GM18526 (cell line): ENCODE results near the gene TTYH3.

Source experiments
- POLR2A ChIP-seq: IDR thresholded peaks from 3 replicates; pipeline ENCODE4 v1.6.1; 2011; ENCODE audit not compliant: insufficient read length; ENCODE audit errors: extremely low read depth

Gene TTYH3

DNA sequence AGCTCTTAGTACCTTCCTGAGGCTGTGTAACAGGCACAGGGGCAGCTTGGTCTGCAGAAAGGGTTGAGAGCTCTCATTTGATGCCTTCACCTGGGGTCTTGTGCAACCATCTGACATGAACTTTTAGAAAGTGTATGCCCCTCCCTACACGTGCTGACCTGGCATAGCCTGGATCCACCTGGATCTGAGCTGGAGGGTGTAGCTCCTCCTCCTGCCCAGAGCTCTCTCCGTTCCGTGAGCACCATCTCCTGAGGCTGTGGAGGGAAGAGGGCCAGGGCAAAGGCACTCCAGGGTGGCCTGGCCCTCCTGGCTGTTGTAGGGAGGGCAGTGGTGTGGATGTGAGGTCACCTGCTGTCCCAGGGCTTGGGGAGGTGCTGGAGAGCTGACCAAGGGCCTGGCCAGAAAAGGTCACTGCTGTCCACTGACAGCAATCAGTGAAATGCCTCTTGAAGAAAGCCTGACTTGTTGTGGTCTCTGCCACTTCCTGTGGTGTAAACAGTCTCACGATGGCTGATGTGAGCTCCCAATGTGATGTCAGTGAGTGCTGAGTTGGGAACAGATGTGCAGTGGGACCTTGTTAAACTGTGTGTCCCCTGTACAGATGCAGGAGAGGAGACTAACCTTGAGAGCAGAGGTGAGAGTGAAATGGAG, 79.2 kb downstream of the TTYH3 start:
- TF ChIP-seq POLR2A = peak; percentile 20

- TF ChIP-seq POLR2A = no peak
Measured at GRCh38 chr7:2711895-2712675, 80.3 kb downstream of the TTYH3 start.

GRCh38 chr7:2713370-2713769, 81.6 kb downstream of the TTYH3 start:
- no peak for TF ChIP-seq POLR2A

DNA sequence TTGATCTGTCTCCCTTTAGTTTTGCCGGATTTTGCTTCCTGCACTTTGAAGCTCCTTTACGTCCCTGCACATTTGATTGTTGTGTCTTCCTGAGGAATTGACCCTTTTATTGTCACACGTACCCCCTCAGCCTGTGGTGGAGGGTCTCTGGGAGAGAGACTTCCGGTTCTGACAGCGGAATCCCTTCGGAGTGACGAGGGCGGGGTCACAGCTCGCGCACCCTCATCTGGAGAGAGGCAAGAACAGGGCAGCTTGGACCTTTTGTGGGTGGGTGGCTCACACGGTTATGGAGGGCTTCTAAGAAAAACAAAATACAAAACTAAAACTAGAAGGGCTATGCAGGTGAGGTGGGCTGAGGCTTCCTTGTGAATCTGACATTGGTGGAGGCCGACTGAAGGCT, 82.2 kb downstream of the TTYH3 start:
- no peak for TF ChIP-seq POLR2A
